Stimulated activated CD4-positive, alpha-beta T cell treated with anti-CD3 and anti-CD28 coated beads, Interleukin-15, amount 100 ng/mL, for 48 hours (primary cell): Measurements from ENCODE around the gene RSPH9.

Experiments used
- DNase-seq, 2 donors: peaks; one replicate each; pipeline ENCODE4 v3.0.0-alpha.2; 2020; ENCODE audit warnings: low read depth in 2 of 2

Gene RSPH9

GRCh38 chr6:43644940-43645612 is at the start of gene RSPH9:
TSS of gene RSPH9 (plus strand) at chr6:43645036. CDS start at chr6:43645099, 63 bp downstream.
- DNase-seq = peak; percentile 41 to 61

- no peak for DNase-seq
These were observed 44.2 kb upstream of the RSPH9 start for GRCh38 chr6:43600595-43600994.

- no peak for DNase-seq
These were observed 40.7 kb upstream of the RSPH9 start for GRCh38 chr6:43604174-43604573.

- no peak for DNase-seq
These were observed 38.8 kb upstream of the RSPH9 start for GRCh38 chr6:43606019-43606418.

- DNase-seq = peak; percentile 14 to 48
These were observed 36.5 kb upstream of the RSPH9 start for GRCh38 chr6:43608310-43608763.

GRCh38 chr6:43608807-43609206 is 36.0 kb upstream of the RSPH9 start:
- no peak for DNase-seq

- DNase-seq = no peak
These were observed 35.4 kb upstream of the RSPH9 start for GRCh38 chr6:43609402-43609801.

- no peak for DNase-seq
These were observed 34.4 kb upstream of the RSPH9 start for GRCh38 chr6:43610431-43610830.

GRCh38 chr6:43613721-43614395 is 31.0 kb upstream of the RSPH9 start:
- DNase-seq = no peak

- no peak for DNase-seq
These were observed 30.5 kb upstream of the RSPH9 start for GRCh38 chr6:43614396-43614730.

GRCh38 chr6:43616725-43617472 is 27.9 kb upstream of the RSPH9 start:
- no peak for DNase-seq

GRCh38 chr6:43621078-43621835 is 23.6 kb upstream of the RSPH9 start:
- DNase-seq = no peak

GRCh38 chr6:43621836-43622180 is 23.0 kb upstream of the RSPH9 start:
- DNase-seq = no peak

- no peak for DNase-seq
These were observed 22.3 kb upstream of the RSPH9 start for GRCh38 chr6:43622541-43622940.

- no peak for DNase-seq
These were observed 20.7 kb upstream of the RSPH9 start for GRCh38 chr6:43623880-43624785.

- no peak for DNase-seq
These were observed 20.0 kb upstream of the RSPH9 start for GRCh38 chr6:43624786-43625288.

- DNase-seq = no peak
These were observed 19.3 kb upstream of the RSPH9 start for GRCh38 chr6:43625393-43625992.

GRCh38 chr6:43627008-43627825 is 17.6 kb upstream of the RSPH9 start:
- DNase-seq = no peak

GRCh38 chr6:43628393-43629103 is 16.3 kb upstream of the RSPH9 start:
- DNase-seq = peak; percentile 25 to 34
